Epithelial cell of prostate (primary cell): ENCODE results near the gene CKS2.

Experiments
- DNase-seq: peaks from one replicate; pipeline ENCODE4 v3.0.0-alpha.2; 2011; ENCODE audit warnings: low read depth, low spot score
- H3K27ac ChIP-seq: fragments of 450-650 bp; 2 replicates; pipeline ENCODE4 v1.5.1; 2017; ENCODE audit warnings: mild to moderate bottlenecking

CKS2 gene

DNA sequence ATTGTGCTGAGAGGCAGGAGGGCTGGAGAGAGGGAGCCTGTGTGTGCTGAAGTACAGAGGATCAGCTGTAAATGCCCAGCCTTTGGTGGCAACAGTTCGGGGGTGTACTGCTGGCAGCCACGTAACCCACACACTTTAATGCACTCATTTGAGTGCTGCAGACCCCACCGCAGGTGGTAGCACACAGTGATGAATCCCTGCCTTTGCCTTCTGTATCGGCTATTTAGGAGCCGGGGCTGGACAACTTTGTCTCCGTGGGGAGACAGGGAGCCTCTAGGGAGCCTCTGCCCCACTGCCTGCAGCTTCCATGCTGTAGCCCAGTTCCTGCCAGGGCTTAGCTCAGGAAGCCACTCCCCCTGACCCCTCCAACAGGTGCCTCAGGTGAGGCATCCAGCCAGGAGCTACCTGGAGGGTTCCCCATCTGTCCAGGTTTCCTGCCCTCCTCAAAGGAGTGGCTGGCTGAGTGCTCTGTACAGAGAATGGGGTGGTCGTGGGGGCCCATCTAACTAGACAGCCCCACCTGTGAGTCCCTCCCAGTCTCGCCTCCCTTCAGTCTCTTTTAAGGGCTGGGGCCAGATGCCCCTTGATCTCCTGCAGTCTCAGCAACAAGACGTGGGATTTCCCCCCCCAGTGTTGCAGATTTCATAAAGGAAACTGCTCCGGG is 51.8 kb downstream of the CKS2 start:
- no peak overlapping the region for H3K27ac ChIP-seq
- DNase-seq = no peak

DNA sequence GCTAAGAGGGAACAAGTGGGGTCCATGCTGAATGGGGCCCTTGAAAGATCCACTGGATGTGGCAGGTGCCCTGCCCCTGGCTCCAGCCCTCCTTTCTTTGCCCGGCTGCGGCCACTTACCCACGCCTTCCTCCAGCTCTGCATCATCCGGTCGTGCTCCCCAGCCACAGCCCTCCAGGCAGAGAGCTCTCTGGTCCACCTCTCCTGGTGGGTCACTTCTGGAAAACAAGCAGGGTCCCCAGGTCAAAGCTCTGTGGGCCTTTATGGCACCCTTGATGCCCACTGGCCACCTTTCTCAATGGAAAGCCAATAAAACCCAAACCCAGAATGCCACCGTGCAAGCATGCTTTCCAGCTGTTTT is 52.3 kb downstream of the CKS2 start:
- no peak for DNase-seq
- no peak overlapping the region for H3K27ac ChIP-seq

DNA sequence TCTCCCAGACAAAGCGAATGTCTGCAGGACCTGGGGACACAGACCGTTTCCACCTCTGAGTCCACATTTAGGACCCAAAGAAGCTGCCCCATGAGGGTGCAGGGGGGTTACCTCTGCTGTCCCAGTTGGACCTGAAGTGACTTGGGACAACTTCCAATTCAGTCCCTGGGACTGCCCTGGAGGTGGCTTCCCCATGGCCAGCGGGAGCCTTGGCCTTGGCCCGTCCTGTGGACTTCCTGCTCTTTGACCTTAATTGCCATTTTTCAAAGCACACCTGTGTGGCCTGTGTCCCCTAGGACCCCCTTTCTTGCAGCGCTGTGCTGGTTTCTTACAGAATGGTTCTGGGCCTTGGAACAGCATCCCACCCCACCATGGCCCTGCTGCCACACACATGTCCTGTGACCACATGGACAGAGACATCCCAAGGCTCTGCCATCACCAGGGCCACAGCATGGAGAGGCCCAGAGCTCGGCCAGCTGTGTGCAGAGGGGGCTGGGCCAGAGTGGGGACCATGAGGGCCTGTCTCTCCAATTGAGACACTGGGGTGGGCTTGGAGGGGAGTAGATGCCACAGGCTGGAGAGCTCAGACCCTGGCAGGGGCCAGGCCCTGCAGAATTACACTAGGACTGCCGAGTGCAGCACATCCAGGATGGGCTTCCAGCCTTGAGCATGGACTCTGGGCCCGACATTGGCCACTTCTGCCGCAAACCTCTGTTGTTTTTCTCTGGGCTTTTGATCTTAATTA is 53.1 kb downstream of the CKS2 start:
- DNase-seq = no peak
- no peak overlapping the region for H3K27ac ChIP-seq

DNA sequence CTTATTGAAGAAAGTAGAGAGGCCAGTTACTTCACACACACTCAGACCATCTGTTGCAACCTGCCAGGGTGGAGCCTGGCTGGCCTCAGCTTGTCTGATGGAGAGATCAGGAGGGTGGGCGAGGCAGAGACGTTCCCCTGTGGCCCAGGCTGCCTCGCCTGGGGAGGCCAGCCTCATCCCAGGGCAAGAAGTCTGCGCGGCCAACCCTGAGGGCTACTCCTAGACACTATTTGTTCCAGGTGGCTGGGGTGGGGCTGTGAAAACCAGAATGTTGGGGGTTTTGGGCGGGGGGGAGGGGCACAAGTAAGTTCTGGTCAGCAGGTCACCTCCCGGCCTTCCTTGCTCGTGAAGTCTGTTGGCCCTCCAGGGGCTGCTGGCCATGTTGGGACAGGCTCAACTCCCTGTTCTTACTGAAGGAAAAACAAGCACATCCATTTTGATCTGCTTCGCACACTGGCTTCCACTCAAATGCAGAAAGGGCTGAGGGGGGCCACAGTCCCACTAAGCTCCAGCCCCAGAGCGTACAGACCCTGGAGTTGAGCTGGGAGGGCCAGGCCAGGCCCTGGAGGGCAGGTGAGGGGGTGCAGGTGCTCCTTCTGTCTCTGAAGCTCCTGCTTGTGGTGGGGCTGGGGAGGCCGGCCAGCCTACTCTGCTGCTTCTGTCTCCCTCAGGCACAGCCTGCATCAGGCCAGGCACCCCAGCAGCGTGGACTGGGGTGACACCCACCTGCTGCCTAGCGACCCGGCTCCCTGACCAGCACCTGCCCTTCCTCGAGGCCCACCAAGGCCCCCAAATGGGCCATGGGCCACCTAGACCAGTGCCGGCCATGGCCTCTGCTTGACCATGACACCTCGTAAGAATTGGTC is 53.9 kb downstream of the CKS2 start:
- H3K27ac ChIP-seq = no peak overlapping the region
- no peak for DNase-seq

DNA sequence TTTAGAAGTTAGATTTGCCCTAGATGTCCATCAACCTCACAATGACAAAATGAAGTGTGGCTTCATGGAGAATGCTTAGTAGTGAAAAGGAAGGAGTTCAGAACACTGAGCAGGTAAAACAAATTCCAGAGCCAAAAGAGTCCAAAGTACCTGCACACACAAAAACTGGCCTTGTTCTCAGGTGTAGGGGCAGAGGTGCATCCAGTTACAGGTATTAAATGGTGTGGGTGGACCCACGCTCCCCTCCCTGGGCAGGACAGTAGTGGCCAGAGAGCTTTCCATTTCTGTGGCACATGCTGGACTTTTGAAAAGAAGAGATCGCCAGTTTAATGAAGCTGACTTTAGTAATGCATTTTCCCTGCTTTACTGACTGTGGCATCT is 54.5 kb downstream of the CKS2 start:
- no peak overlapping the region for H3K27ac ChIP-seq
- DNase-seq = no peak
